GM12875 (cell line): ENCODE results near the gene AGAP3.

ENCODE experiments used
- H3K4me3 ChIP-seq: one replicate; pipeline ENCODE4 v1.5.1; 2011; ENCODE audit warnings: low read depth, low read length, control low read depth
- TF ChIP-seq, protein P1 (sequence below): IDR thresholded peaks from 2 replicates; pipeline ENCODE4 v1.5.1; 2011; ENCODE audit warnings: low read depth, mild to moderate bottlenecking, control low read depth, inconsistent platforms, low read length, moderate library complexity, borderline replicate concordance; ENCODE audit not compliant: insufficient read depth

AGAP3 gene

GRCh38 chr7:151075978-151076426, 10.3 kb upstream of the AGAP3 start:
- TF ChIP-seq, protein P1, sequence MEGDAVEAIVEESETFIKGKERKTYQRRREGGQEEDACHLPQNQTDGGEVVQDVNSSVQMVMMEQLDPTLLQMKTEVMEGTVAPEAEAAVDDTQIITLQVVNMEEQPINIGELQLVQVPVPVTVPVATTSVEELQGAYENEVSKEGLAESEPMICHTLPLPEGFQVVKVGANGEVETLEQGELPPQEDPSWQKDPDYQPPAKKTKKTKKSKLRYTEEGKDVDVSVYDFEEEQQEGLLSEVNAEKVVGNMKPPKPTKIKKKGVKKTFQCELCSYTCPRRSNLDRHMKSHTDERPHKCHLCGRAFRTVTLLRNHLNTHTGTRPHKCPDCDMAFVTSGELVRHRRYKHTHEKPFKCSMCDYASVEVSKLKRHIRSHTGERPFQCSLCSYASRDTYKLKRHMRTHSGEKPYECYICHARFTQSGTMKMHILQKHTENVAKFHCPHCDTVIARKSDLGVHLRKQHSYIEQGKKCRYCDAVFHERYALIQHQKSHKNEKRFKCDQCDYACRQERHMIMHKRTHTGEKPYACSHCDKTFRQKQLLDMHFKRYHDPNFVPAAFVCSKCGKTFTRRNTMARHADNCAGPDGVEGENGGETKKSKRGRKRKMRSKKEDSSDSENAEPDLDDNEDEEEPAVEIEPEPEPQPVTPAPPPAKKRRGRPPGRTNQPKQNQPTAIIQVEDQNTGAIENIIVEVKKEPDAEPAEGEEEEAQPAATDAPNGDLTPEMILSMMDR = no peak
- H3K4me3 ChIP-seq = no peak overlapping the region

GRCh38 chr7:151076863-151077704, 9.2 kb upstream of the AGAP3 start:
- TF ChIP-seq, protein P1 = no peak; the same call in 1 of the 2 replicates
- no peak overlapping the region for H3K4me3 ChIP-seq

GRCh38 chr7:151077705-151078232, 8.5 kb upstream of the AGAP3 start:
- TF ChIP-seq, protein P1 = no peak
- H3K4me3 ChIP-seq = no peak overlapping the region

- TF ChIP-seq, protein P1 = no peak
- no peak overlapping the region for H3K4me3 ChIP-seq
These were observed 7.8 kb upstream of the AGAP3 start for GRCh38 chr7:151078233-151079040.

- TF ChIP-seq, protein P1 = no peak
- peak overlapping the region; percentile 98 for H3K4me3 ChIP-seq
These were observed 6.9 kb upstream of the AGAP3 start for GRCh38 chr7:151079199-151079910.

- TF ChIP-seq, protein P1 = no peak
- peak overlapping the region; percentile 98 for H3K4me3 ChIP-seq
These were observed 6.2 kb upstream of the AGAP3 start for GRCh38 chr7:151080067-151080521.
